ENCODE data around the gene HS2ST1. TPM values are rescaled to one million over a fixed set of nuclear protein-coding genes. Genes with fewer than 3 reads are reported as not detected.

The HS2ST1 gene
- 19.1 and 31.1 TPM in 2 replicates for total RNA-seq (ENCODE audit: low replicate concordance)

DNA sequence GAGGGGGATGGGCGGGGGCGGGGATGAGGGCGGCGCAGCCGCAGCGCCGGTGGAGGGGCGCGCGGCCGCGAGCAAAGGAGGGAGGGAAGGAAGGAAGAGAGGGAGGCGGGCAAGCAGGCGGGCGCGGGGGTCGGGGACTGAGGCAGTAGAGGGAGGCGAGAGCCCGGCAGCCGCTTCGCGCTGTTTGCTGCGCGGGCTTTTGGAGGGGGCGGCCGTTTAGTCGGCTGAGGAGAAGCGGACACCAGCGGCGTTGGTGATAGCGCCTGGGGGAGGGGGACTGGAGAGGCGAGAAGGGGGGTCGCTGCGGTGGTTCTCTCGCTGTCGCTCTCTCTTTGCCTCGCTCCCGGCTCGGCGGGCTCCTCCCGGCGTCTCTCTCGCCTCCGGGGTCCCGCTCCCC, at the start of gene HS2ST1:
TSS of gene HS2ST1 (plus strand) at position 35 of the 397 bp plus-strand sequence.

DNA sequence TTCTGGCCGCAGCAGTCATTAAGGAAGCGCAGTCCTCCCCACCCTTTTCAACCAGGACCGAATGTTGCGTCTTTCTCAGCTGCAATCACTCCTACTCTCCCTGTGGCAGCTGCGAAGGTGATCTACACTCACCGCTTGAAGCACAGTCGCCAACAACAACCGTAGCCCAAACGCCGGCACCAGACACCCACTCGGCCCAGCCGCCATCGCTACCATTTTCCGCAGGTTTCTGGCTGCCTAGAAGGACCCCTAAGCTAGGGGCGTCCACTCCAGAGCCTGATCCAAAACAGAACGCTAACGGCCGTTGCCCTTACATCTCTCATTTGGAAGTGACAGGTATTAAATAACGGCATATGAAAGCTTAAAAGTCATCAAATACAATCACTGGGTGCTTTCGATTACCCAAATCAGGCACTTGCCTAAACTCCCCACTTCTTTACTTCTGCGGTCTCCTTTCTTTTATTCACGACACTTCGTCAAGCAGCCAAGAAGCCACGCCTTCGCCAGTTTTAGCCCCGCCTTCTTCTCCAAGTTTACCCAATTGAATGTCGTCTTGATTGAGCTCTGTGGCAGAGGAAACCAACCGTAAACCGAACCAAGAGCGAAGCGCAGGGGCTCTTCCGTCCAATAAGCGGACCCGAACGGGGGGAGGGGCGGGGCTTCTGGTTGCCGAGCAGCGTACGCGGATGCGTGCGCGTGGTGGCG, 387 bp upstream of the HS2ST1 start, which contains the start of gene SELENOF:
TSS of gene SELENOF (minus strand) at position 231 of the 705 bp plus-strand sequence. CDS start at position 216, 15 bp downstream.

Other genes with a start within 250 kb of the HS2ST1 start
- 34.8 and 39.0 TPM in 2 replicates for gene SH3GLB1, start 210.1 kb upstream of the HS2ST1 start, total RNA-seq (ENCODE audit: low replicate concordance)
- 125 and 179 TPM in 2 replicates for gene SELENOF, start 509 bp upstream of the HS2ST1 start, total RNA-seq (ENCODE audit: low replicate concordance)

Data from smooth muscle cell of the coronary artery (primary cell).